ENCODE results near the gene PLEKHM1. TPM values are rescaled to one million over a fixed set of nuclear protein-coding genes. Genes with fewer than 3 reads are reported as not detected.

PLEKHM1 gene
- total and polyA plus RNA-seq, 5 experiments from 2014 or later, result 12.4 to 92.7 (median 14.7) TPM

DNA sequence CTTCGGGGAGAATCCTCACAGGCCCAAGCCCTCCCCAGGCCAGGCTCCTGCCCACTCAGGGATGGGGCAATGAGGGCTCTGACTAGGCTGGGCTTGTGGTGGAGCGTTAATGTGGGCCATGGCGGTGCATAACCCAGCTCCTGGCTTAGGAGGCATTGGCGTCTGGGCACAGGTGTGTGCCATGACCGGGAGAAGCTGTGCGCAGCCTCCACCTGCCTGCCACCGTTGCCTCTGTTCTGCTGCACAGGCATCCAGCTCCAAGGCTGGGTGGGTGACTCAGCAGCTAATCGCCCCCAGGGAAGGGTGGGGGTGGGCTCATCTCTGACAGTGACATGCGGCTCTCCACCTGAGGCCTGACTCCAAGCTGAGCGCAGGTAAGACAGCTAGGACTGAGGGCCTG, 54.4 kb downstream of the PLEKHM1 start:
- ATAC-seq (no peak), DNase-seq (no peak)
- Mint-ChIP-seq H3K4me3 (no peak overlapping the region), H3K4me1 (peaks cover 1 to 13% (median 6%) of the 10 kb centered on the region in 4 donors), H3K27ac (peak overlapping the region in 1 of 10 donors; percentile 77), H3K36me3 (peaks cover 0 to 17% (median 0%) of the 10 kb centered on the region in 3 donors), H3K9me3 (no peaks in the 10 kb centered on the region), H3K27me3 (no peaks in the 10 kb centered on the region)
- POLR2A ChIA-PET, result no interaction called here

DNA sequence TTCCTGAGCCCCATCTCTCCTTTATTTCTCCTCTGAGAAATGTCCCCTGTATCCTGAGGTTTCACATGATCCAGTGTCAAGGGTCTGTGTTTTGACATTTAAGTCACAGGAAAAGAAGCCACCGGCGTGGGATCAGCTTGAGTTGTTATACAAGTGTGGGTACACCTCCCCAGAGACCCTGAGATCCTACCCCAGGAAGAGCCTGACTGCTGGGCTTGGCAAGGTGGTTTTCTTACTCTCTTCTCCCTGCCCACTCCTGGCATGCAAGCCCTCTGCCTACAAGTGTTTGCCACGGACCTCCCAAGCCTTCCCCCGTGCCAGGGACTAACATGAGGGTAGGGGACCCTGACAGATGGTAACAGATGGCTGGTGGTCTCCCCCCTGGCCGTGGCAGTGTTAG, 55.0 kb downstream of the PLEKHM1 start:
- ATAC-seq (no peak), DNase-seq (peak in 1 of 10 donors; percentile 57)
- Mint-ChIP-seq H3K4me3 (peak overlapping the region in 1 of 10 donors; percentile 56), H3K27me3 (no peaks in the 10 kb centered on the region), H3K27ac (peak overlapping the region in 9 of 10 donors; percentile 11 to 84 (median 56)), H3K9me3 (no peaks in the 10 kb centered on the region), H3K4me1 (peaks cover 4 to 16% (median 9%) of the 10 kb centered on the region in 4 donors), H3K36me3 (peaks cover 0 to 17% (median 0%) of the 10 kb centered on the region in 3 donors)
- POLR2A ChIA-PET, result no interaction called here

DNA sequence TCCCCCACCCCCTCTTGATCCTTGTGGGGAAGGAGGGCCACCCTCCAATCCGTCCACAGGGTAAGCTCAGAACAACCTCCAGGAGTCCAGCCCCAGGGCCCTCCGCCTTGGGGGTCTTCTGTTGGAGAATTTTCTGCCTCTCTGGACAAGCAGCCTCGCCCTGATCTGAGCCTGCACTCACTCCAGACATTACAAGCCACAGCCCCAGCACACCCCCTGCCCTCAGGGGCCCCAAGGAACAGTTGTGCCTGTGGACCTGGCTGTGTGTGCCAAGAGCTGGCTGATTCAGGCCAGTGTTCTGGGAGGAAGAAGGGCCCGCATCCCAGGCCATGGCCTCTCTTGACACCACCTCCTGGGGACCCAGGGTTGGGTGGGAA, 57.4 kb downstream of the PLEKHM1 start:
- ATAC-seq (no peak), DNase-seq (peak in 1 of 10 donors; percentile 27)
- peak overlapping the region in 4 of 10 donors; percentile 46 to 84 (median 66) for H3K27ac Mint-ChIP-seq
- POLR2A ChIA-PET, result no interaction called here
- H3K4me3 Mint-ChIP-seq, result peak overlapping the region; percentile 46 to 86 (median 70)
- H3K4me1 Mint-ChIP-seq, result peaks cover 7 to 29% (median 20%) of the 10 kb centered on the region in 4 donors
- H3K9me3 Mint-ChIP-seq, result no peaks in the 10 kb centered on the region
- H3K36me3 Mint-ChIP-seq, result peaks cover 0 to 9% (median 0%) of the 10 kb centered on the region in 3 donors
- no peaks in the 10 kb centered on the region for H3K27me3 Mint-ChIP-seq

DNA sequence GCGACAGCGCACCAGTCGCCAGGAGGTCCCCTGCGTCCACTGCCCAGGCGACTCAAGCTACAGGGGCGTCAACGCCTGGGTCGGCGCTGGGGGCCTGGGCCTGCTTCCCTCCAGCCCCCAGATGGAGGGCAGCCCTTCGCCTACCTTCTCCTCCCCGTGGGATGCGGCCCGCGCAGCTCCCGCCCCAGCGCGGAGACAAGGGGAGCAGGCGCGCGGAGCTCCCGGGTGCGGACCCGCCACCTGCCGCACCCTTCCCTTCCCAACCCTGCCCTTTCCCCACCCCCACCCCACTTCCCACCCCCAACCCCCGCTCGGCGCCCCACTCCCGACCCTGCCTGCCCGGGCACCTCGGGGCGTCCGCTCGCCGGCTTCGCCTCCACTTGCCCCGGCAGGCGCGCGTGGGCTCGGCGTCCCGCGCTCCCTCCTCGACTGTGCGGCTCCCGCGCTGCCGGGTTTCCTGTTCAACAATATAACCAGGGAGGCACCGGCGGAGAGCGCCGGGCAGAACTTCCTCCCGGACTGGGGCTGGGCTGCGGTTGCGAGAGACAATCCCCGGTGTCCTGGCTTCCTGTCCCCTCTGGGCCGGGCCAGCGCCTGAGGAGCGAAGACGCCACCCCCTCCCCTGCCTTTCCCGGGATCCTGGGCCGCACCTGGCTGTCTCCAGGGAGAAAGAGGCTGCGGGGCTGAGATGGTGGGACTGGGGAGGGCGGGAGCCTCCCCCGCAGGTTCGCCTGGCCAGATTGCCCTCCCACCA, 57.9 kb downstream of the PLEKHM1 start, which contains the start of gene ARHGAP27:
Gene ARHGAP27, minus strand, starts transcription at position 466 of the 754 bp plus-strand sequence. CDS start 2,591 bp downstream, outside the sequence.
- Mint-ChIP-seq H3K36me3 (peaks cover 0 to 5% (median 0%) of the 10 kb centered on the region in 3 donors), H3K9me3 (no peaks in the 10 kb centered on the region), H3K4me3 (peak within 1 kb of the TSS; percentile 74 to 88 (median 85)), H3K27me3 (no peaks in the 10 kb centered on the region), H3K27ac (peak within 1 kb of the TSS in 4 of 10 donors; percentile 46 to 84 (median 66)), H3K4me1 (peaks cover 10 to 33% (median 24%) of the 10 kb centered on the region in 4 donors)
- DNase-seq, result peak in 5 of 10 donors; percentile 13 to 62 (median 33)
- POLR2A ChIA-PET, result no interaction called here
- peak; percentile 16 to 34 for ATAC-seq

DNA sequence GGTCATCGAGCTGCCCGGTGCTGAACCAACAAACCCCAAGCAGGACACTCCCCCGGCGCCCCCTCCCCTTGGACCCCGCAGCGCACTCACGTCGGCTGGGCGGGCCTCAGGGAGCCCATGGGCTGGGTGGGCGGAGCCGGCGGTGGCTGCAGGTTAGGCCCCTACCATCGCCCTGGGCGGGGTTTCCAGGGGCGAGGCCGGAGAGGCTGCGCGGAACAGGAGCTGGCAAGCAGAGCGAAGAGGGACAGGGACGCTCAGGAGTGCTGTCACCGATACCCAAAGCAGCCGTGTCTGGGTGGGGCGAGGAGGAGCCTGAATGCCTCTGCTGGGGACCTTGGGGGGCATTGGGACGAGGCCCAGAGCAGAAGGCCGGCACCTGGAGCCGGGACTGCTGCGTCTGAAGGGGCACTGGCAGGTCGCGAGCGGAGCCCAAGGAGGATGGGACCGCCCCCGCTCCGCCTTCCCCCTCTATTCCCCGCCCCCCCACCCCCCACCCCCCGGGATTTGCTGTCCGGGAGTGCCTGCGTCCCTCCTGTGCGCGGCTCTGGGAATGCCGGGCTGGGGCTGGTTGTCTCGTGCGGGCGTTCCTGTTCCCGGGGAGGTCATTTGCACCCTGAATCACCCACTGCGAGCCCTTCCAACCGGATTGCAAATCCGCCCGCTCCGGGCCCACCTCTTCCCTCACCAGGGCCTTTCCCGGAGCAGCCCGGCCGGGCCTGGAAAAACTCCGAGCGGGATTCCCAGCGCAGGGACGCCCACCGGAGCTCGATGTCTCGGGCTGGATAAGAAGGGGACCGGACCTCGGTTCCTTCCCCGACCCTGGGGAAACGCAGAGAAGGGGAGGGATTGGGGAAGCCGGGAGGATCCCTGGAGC, 58.8 kb downstream of the PLEKHM1 start:
- POLR2A ChIA-PET, result no interaction called here
- Mint-ChIP-seq H3K36me3 (peaks cover 0 to 4% (median 0%) of the 10 kb centered on the region in 3 donors), H3K4me1 (peaks cover 10 to 33% (median 24%) of the 10 kb centered on the region in 4 donors), H3K27me3 (no peaks in the 10 kb centered on the region), H3K4me3 (peak overlapping the region; percentile 74 to 88 (median 85)), H3K9me3 (no peaks in the 10 kb centered on the region), H3K27ac (peak overlapping the region in 5 of 10 donors; percentile 28 to 72 (median 52))
- DNase-seq, result peak; percentile 44 to 79 (median 58)
- ATAC-seq, result peak; percentile 51 to 73

DNA sequence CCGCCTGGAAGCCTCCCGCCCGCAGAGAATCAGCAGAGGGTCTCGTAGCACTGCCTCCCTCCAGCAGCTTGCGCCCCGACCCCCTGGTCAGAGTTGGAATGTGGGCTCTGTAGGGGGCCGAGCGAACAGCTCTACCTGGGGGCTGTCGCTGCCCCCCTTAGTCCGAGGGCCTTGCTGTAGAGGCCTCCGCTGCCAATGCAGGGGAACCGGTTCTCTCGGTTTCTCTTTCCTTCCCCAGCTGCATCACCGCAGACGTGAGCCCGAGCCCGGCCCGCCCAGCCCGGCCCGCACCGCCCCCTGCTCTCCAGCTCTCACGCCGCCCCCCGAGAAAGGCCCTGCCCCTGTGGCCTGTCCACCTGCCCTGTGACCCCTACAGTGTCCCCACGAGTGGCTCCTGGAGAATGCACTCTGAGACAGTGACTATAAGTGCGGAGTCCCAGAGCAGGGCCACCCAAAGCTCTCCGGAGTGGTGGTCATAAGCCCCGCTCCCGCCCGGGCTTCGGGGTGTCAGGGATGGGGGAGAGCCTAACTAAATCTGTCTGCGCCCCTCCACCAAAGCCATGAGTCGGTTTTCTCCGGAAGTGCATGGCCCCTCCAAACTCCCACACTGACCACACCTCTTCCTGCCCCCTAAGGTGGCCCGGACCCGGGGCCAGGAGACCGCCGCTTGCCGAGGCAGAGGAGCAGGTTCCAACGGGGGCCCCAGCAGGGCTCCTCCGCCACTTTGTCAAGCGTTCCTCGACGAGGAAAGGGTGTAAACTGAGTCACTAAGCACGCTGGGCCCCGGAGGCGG, 59.6 kb downstream of the PLEKHM1 start:
- POLR2A ChIA-PET, result no interaction called here
- H3K9me3 Mint-ChIP-seq, result no peaks in the 10 kb centered on the region
- H3K4me1 Mint-ChIP-seq, result peaks cover 13 to 33% (median 24%) of the 10 kb centered on the region in 4 donors
- peak in 3 of 10 donors; percentile 16 to 61 (median 25) for DNase-seq
- peak overlapping the region; percentile 74 to 88 (median 85) for H3K4me3 Mint-ChIP-seq
- peaks cover 0 to 3% (median 0%) of the 10 kb centered on the region in 3 donors for H3K36me3 Mint-ChIP-seq
- peak overlapping the region in 8 of 10 donors; percentile 3 to 74 (median 29) for H3K27ac Mint-ChIP-seq
- no peaks in the 10 kb centered on the region for H3K27me3 Mint-ChIP-seq
- peak; percentile 4 to 23 for ATAC-seq

DNA sequence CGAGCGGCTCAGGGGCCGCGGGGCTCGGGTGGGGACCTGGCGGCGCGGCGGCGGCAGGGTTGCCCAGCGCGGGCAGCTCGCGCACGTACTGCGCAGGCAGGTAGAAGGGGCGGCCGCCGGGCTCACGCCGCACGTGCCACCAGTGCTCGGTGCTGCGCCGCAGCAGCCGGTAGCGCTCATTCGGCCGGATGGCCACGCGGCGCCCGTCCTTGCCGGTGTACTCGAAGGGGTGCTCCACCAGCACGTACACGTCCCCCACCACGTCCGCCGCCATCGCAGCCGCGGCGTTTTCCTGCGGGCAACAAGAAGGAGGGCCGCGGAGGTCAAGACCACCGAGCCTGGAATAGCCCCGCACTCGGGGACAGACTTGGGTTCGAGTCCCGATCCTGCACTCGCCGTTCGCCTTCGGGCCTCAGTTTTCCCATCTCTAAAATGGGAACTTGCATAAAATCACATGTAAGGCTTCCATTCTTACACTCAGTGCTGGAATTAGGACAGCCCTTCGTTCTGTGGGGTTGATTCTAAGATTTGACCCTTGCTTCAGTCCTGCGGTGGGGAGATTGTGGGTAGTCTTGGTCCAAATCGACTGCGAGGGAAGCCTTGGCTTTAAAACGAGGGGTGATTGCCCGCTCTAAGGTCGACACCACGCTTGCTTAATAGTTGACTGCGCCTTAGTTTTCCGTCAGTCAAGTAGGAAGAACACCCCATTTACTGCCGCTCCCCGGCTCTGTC, 60.3 kb downstream of the PLEKHM1 start:
- Mint-ChIP-seq H3K36me3 (no peaks in the 10 kb centered on the region), H3K27ac (peak overlapping the region in 2 of 10 donors; percentile 21 to 72), H3K9me3 (no peaks in the 10 kb centered on the region), H3K4me3 (peak overlapping the region in 9 of 10 donors; percentile 74 to 88 (median 85)), H3K27me3 (no peaks in the 10 kb centered on the region), H3K4me1 (peaks cover 13 to 33% (median 24%) of the 10 kb centered on the region in 4 donors)
- ATAC-seq, result no peak
- DNase-seq, result peak in 1 of 10 donors; percentile 37
- POLR2A ChIA-PET, result no interaction called here

DNA sequence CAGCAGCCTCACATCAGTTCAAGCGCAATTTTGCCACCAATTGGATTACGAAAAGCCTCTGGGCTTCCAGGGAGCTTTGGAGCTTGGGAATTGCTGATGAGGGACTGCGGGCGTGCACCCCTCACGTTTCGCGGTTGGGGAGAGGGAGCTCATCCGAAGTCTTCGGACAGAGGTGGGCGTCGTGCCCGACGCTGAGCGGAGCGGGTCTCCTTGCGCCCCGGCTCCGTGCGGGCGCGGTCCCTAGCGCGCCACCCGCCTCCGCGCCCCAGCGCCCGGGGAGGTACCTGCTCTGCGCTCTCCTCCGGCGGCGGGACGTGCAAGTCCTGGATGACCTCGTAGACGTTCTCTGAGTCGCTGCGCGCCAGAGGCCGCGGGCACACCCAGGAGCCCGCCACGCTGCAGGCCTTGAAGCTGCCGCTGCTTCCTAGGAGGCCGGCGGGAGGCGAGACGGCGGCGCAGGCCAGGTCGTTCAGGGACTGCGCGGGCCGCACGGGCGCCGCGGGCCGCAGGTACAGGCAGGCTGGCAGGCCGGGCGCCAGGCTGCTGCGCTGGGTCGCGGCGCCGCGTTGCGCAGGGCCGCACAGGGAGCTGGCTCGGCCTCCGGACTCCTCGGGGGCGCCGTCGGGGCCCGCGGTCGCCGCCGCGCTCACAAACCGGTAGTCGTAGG, 61.0 kb downstream of the PLEKHM1 start:
- POLR2A ChIA-PET, result no interaction called here
- Mint-ChIP-seq H3K4me3 (peak overlapping the region in 7 of 10 donors; percentile 36 to 83 (median 73)), H3K27me3 (no peaks in the 10 kb centered on the region), H3K27ac (peak overlapping the region in 1 of 10 donors; percentile 46), H3K4me1 (peaks cover 13 to 33% (median 24%) of the 10 kb centered on the region in 4 donors), H3K9me3 (no peaks in the 10 kb centered on the region), H3K36me3 (no peaks in the 10 kb centered on the region)
- ATAC-seq (no peak), DNase-seq (peak in 1 of 10 donors; percentile 50)

DNA sequence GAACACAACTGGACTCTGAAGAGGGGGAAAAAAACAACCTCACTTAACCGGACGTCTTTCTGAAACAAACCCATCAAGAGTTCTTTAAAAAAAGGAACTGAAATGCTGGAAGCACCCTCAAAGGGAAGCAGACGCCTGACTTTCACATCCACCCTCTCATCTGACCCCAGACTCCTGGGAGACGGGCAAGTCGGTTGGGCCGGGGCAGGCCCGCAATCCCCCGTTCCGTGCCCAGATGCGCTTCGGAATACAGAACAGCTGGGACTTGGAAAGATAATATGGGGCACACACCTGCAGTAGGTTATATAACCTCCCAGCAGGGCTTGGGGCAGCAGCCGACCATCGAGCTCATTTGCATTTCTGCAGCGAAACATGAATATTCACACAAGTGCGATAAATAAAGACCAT, 61.6 kb downstream of the PLEKHM1 start:
- H3K4me1 Mint-ChIP-seq, result peaks cover 13 to 36% (median 24%) of the 10 kb centered on the region in 4 donors
- H3K4me3 Mint-ChIP-seq, result peak overlapping the region; percentile 22 to 83 (median 73)
- H3K27me3 Mint-ChIP-seq, result no peaks in the 10 kb centered on the region
- POLR2A ChIA-PET, result interaction anchor here (0.6 to 0.8 kb wide), 2 partner anchors 43 to 209 kb away, joined by 3 read pairs; no protein-coding TSS in a partner anchor
- no peaks in the 10 kb centered on the region for H3K36me3 Mint-ChIP-seq
- H3K27ac Mint-ChIP-seq, result peak overlapping the region in 2 of 10 donors; percentile 46 to 47
- ATAC-seq (no peak), DNase-seq (peak in 1 of 10 donors; percentile 55)
- no peaks in the 10 kb centered on the region for H3K9me3 Mint-ChIP-seq

DNA sequence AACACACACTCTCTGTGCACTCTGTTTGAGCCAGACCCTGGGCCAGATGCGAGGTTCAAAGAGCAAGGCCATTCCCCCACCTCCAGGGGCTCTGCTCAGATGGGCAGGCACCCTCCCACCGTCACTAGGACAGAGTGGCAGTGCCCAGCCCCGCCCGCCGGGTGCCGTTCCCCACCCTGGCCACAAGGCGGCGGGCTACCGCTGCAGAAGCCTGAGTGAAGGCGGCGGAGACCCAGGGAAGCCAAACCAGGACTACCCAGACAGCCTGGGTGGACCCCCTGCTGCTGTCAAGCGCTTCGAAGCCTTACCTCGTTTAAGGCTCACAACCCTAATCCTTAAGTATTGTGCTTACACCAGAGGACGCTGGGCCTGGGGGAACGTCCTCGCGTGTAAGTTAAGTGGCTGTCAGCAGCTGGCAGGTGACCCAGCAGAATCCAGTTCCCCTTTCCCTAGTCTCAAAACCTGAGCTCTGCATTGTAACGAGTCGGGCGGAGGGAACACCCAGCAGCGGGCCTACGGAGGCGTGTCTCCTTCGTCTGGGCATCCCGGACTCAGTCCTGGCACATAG, 62.4 kb downstream of the PLEKHM1 start:
- DNase-seq (peak; percentile 63 to 85 (median 82)), ATAC-seq (peak; percentile 75 to 86)
- Mint-ChIP-seq H3K27ac (peak overlapping the region in 5 of 10 donors; percentile 46 to 66 (median 56)), H3K36me3 (no peaks in the 10 kb centered on the region), H3K27me3 (no peaks in the 10 kb centered on the region), H3K4me1 (peaks cover 13 to 33% (median 24%) of the 10 kb centered on the region in 4 donors), H3K9me3 (no peaks in the 10 kb centered on the region), H3K4me3 (peak overlapping the region; percentile 58 to 83 (median 74))
- POLR2A ChIA-PET, result interaction anchor here (0.6 to 0.8 kb wide), 2 partner anchors 43 to 208 kb away, joined by 3 read pairs; no protein-coding TSS in a partner anchor

Data from naive thymus-derived CD8-positive, alpha-beta T cell (primary cell).